Caco-2 (cell line): Measurements from ENCODE around the gene PITX1. TPM values are rescaled to one million over a fixed set of nuclear protein-coding genes. Genes with fewer than 3 reads are reported as not detected.

ENCODE experiments used
- BruUV-seq: library from RNA; stranded (reverse); fragments of 400-500 nt; replicated peaks from 2 replicates; lab custom pipeline; 2021; lab: Mats Ljungman, UMichigan
- CTCF ChIA-PET: fragments of 300-600 bp; sonication (Branson Sonifier 250); formaldehyde crosslinking; loops from one replicate; lab custom pipeline; 2022; ENCODE audit warnings: antibody characterized with exemption; lab: Charles Lee
- POLR2A ChIA-PET: fragments of 300-600 bp; sonication (Branson Sonifier 250); formaldehyde crosslinking; loops from one replicate; lab custom pipeline; 2022; ENCODE audit warnings: antibody characterized with exemption; lab: Charles Lee
- DNase-seq, 2 experiments: peaks; one replicate each; pipeline versions ENCODE4 v3.0.0 to v3.0.0-alpha.2; 2020 to 2022
- H3K27me3 ChIP-seq: replicated peaks from 2 replicates; pipeline ENCODE4 v1.6.0; 2011; ENCODE audit warnings: low read length; ENCODE audit not compliant: control insufficient read depth, insufficient read depth
- H3K36me3 ChIP-seq: 2 replicates; pipeline ENCODE4 v1.5.1; 2011; ENCODE audit warnings: low read length; ENCODE audit not compliant: control insufficient read depth, insufficient read depth
- H3K4me1 ChIP-seq: fragments of 250-450 bp; sonication (Bioruptor Pico); 2 replicates; pipeline ENCODE4 v1.5.1; 2020; ENCODE audit warnings: mild to moderate bottlenecking
- H3K4me3 ChIP-seq: 2 replicates; pipeline ENCODE4 v1.5.1; 2011; ENCODE audit warnings: low read depth, mild to moderate bottlenecking, control low read depth, low read length
- H3K9me3 ChIP-seq: fragments of 250-450 bp; sonication (Bioruptor Pico); 2 replicates; pipeline ENCODE4 v1.5.1; 2020; ENCODE audit warnings: mild to moderate bottlenecking, moderate library complexity
- H3K27ac Mint-ChIP-seq: one replicate; pipeline ENCODE4 v1.8.0; 2022; ENCODE audit warnings: mixed read lengths; ENCODE audit not compliant: unreplicated experiment
- H3K27me3 Mint-ChIP-seq: one replicate; pipeline ENCODE4 v1.8.0; 2022; ENCODE audit warnings: mixed read lengths; ENCODE audit not compliant: insufficient read depth, unreplicated experiment
- H3K36me3 Mint-ChIP-seq: one replicate; pipeline ENCODE4 v1.8.0; 2022; ENCODE audit warnings: mild to moderate bottlenecking, mixed read lengths; ENCODE audit not compliant: insufficient read depth, unreplicated experiment
- H3K4me1 Mint-ChIP-seq: one replicate; pipeline ENCODE4 v1.8.0; 2022; ENCODE audit warnings: low read depth, mixed read lengths; ENCODE audit not compliant: unreplicated experiment
- H3K4me3 Mint-ChIP-seq: one replicate; pipeline ENCODE4 v1.8.0; 2022; ENCODE audit warnings: mild to moderate bottlenecking, moderate library complexity, mixed read lengths; ENCODE audit not compliant: unreplicated experiment
- H3K9me3 Mint-ChIP-seq: one replicate; pipeline ENCODE4 v1.8.0; 2022; ENCODE audit warnings: mixed read lengths; ENCODE audit not compliant: unreplicated experiment
- intact Hi-C: fragments of 100-400 bp; cut with micrococcal nuclease; formaldehyde crosslinking; loops from one replicate; pipeline ENCODE4 v1.10.0; 2022; ENCODE audit not compliant: unreplicated experiment
- total RNA-seq: library from RNA; stranded (reverse); gene quantifications from 2 replicates; pipeline ENCODE4 v1.2.3, GENCODE V29; 2022
- TF ChIP-seq, protein P1 (sequence below), 2 experiments: fragments of 200-600 bp in 1 of 2; IDR thresholded peaks; 1 replicate in 1 of 2; 2 replicates in 1 of 2; pipeline versions ENCODE4 v1.5.1 to v1.8.0; 2011 to 2022; ENCODE audit warnings: antibody characterized with exemption in 1 of 2, control low read depth in 1 of 2, inconsistent platforms in 1 of 2, low read depth in 1 of 2, low read length in 1 of 2, mild to moderate bottlenecking in 1 of 2, moderate library complexity in 1 of 2; ENCODE audit not compliant: insufficient read depth in 1 of 2, severe bottlenecking in 1 of 2, unreplicated experiment in 1 of 2

Gene PITX1
- total RNA-seq, 1 experiment from 2014 or later: 117 TPM

DNA sequence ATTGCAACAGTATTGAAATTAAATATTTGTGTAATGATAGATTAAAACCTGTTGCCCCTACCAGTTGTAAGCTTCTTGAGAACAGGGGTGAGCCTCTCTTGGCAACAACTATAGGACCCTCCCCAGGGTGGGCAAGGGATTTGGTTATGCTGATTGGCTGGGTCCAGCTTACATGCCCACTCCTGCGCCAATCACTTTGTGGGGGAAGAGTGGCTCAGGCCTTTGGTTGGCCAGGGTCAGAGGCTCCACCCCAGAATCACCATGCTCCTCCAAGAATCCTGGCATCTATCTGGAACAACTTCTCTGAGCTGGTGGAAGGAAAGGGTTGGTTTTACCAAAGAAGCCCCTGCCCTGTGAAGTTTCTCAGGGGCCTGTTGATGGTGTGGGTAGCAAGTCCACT, 8.6 kb upstream of the PITX1 start:
- H3K36me3 Mint-ChIP-seq: peaks cover 23% of the 10 kb centered on the region
- ChIA-PET CTCF (no interaction called here), POLR2A (no interaction called here)
- H3K4me1 ChIP-seq: peaks cover 19% of the 10 kb centered on the region
- no peak overlapping the region for H3K27ac Mint-ChIP-seq
- H3K27me3 ChIP-seq: no peaks in the 10 kb centered on the region
- intact Hi-C loops: no loop called here
- DNase-seq: no peak
- H3K9me3 ChIP-seq: no peaks in the 10 kb centered on the region
- TF ChIP-seq, protein P1, sequence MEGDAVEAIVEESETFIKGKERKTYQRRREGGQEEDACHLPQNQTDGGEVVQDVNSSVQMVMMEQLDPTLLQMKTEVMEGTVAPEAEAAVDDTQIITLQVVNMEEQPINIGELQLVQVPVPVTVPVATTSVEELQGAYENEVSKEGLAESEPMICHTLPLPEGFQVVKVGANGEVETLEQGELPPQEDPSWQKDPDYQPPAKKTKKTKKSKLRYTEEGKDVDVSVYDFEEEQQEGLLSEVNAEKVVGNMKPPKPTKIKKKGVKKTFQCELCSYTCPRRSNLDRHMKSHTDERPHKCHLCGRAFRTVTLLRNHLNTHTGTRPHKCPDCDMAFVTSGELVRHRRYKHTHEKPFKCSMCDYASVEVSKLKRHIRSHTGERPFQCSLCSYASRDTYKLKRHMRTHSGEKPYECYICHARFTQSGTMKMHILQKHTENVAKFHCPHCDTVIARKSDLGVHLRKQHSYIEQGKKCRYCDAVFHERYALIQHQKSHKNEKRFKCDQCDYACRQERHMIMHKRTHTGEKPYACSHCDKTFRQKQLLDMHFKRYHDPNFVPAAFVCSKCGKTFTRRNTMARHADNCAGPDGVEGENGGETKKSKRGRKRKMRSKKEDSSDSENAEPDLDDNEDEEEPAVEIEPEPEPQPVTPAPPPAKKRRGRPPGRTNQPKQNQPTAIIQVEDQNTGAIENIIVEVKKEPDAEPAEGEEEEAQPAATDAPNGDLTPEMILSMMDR (IDR thresholded peaks at IDR 0.05; ENCODE audit: insufficient read depth in 1 of 2, low read depth in 1 of 2, low read length in 1 of 2, severe bottlenecking in 1 of 2, unreplicated experiment in 1 of 2): no peak
- H3K4me3 Mint-ChIP-seq: no peak overlapping the region
- H3K36me3 ChIP-seq: no peaks in the 10 kb centered on the region
- no peaks in the 10 kb centered on the region for H3K27me3 Mint-ChIP-seq
- BruUV-seq: no TSS peak
- peaks cover 21% of the 10 kb centered on the region for H3K4me1 Mint-ChIP-seq
- no peaks in the 10 kb centered on the region for H3K9me3 Mint-ChIP-seq
- no peak overlapping the region for H3K4me3 ChIP-seq

DNA sequence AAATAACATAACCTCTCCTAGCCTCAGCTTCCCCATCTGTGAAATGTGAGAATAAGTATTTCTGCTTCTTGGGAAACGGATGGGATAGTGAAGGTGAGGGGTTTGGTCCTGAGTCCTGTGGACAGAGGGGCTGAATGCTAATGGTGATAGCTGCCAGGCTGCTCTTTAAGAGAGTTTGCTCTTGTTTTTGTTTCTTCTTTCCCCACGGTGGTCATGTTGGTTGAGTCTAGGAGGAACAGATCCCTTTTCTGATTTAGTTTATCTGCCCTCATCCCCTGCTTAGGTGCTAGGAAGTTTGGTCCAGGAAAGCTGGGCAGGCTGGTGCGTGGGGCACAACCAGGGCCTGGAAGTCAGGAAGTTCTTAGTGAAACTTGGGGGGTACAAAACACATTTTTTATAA, 7.7 kb upstream of the PITX1 start:
- Mint-ChIP-seq H3K27ac (no peak overlapping the region), H3K27me3 (no peaks in the 10 kb centered on the region), H3K4me1 (peaks cover 15% of the 10 kb centered on the region), H3K9me3 (no peaks in the 10 kb centered on the region), H3K4me3 (no peak overlapping the region), H3K36me3 (peaks cover 15% of the 10 kb centered on the region)
- H3K9me3 ChIP-seq: no peaks in the 10 kb centered on the region
- POLR2A ChIA-PET: no interaction called here
- CTCF ChIA-PET: no interaction called here
- no peaks in the 10 kb centered on the region for H3K36me3 ChIP-seq
- no peak for DNase-seq
- H3K27me3 ChIP-seq: no peaks in the 10 kb centered on the region
- H3K4me1 ChIP-seq: peaks cover 15% of the 10 kb centered on the region
- intact Hi-C loops: no loop called here
- no TSS peak for BruUV-seq
- TF ChIP-seq, protein P1 (IDR thresholded peaks at IDR 0.05; ENCODE audit: insufficient read depth in 1 of 2, low read depth in 1 of 2, low read length in 1 of 2, severe bottlenecking in 1 of 2, unreplicated experiment in 1 of 2): no peak
- H3K4me3 ChIP-seq: no peak overlapping the region

DNA sequence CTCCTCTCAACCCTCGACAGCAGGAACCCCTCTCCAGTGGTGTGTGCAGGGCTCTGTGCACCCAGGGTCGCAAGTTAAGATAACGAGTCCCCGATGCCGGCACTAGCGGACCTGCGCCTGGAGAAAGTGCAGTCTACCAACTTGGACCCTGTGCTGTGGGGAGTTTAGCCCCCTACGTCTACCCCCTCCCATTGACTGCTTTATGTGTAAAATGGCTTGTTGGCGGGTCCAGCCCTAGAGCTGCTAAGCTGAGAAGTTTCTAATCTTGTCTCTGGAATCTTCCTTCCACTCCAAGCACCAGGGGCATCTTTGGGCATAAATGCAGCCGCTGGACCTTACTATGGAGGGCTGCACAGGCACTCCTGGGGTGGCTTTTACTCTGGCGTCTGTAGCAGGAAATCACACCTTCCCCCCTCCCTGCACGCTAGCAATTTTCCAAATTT, 7.1 kb upstream of the PITX1 start:
- H3K27me3 Mint-ChIP-seq: no peaks in the 10 kb centered on the region
- Histone ChIP-seq H3K4me1 (peaks cover 14% of the 10 kb centered on the region), H3K27me3 (no peaks in the 10 kb centered on the region), H3K9me3 (no peaks in the 10 kb centered on the region), H3K36me3 (no peaks in the 10 kb centered on the region), H3K4me3 (no peak overlapping the region)
- intact Hi-C loops: no loop called here
- POLR2A ChIA-PET: no interaction called here
- TF ChIP-seq, protein P1 (IDR thresholded peaks at IDR 0.05; ENCODE audit: insufficient read depth in 1 of 2, low read depth in 1 of 2, low read length in 1 of 2, severe bottlenecking in 1 of 2, unreplicated experiment in 1 of 2): no peak
- CTCF ChIA-PET: no interaction called here
- no TSS peak for BruUV-seq
- H3K36me3 Mint-ChIP-seq: peaks cover 13% of the 10 kb centered on the region
- H3K4me3 Mint-ChIP-seq: no peak overlapping the region
- no peak for DNase-seq
- H3K27ac Mint-ChIP-seq: no peak overlapping the region
- H3K4me1 Mint-ChIP-seq: peaks cover 16% of the 10 kb centered on the region
- no peaks in the 10 kb centered on the region for H3K9me3 Mint-ChIP-seq
